GM12872 (cell line): ENCODE measurements around the gene IAH1.

Experiments used
- TF ChIP-seq, protein P1 (sequence below): IDR thresholded peaks from 3 replicates; pipeline ENCODE4 v1.5.1; 2011; ENCODE audit warnings: low read depth, mild to moderate bottlenecking, low read length, moderate library complexity; ENCODE audit not compliant: insufficient read depth

The IAH1 gene

DNA sequence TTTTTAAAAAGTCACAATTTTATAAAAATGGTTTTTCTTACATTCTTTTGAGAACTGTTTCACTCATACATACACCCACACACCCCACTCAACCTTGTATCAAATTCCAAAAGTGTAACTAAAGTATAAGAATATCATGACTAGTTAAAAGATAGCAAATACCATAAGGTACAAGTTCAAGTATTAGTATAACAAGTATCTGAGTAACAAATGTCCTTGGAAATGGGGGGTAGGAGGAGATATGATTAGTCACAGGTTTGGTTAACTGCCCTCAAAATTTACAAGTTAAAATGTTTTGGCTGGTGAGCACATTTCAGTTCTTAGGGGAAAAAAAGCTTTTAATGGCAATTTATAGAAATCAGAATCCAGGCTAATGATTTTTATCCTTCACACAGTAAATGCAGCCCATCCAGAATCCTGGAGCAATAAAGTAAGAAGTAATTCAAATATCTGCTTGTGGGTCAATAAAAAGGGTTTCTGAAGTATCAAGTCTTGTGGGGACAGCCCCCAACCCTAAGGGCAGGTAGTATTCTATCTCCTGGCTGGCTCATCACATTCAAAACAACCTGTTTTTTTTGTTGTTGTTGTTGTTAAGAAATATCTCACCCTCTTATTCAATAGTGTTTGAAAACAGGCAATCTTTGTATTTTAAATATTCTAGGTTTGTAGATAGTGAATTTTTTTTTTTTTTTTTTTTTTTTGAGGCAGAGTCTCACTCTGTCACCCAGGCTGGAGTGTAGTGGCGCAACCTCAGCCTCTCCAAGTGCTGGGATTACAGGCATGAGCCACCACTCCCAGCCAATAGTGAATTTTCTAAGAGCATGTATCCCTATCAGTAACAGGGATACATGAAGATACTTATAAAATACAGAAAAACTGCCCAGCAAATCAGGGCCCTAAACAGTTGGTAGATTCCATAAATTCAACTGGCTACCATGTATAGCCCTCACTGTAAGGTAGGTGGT lies 14.5 kb downstream of the IAH1 start:
- TF ChIP-seq, protein P1, sequence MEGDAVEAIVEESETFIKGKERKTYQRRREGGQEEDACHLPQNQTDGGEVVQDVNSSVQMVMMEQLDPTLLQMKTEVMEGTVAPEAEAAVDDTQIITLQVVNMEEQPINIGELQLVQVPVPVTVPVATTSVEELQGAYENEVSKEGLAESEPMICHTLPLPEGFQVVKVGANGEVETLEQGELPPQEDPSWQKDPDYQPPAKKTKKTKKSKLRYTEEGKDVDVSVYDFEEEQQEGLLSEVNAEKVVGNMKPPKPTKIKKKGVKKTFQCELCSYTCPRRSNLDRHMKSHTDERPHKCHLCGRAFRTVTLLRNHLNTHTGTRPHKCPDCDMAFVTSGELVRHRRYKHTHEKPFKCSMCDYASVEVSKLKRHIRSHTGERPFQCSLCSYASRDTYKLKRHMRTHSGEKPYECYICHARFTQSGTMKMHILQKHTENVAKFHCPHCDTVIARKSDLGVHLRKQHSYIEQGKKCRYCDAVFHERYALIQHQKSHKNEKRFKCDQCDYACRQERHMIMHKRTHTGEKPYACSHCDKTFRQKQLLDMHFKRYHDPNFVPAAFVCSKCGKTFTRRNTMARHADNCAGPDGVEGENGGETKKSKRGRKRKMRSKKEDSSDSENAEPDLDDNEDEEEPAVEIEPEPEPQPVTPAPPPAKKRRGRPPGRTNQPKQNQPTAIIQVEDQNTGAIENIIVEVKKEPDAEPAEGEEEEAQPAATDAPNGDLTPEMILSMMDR, result no peak

DNA sequence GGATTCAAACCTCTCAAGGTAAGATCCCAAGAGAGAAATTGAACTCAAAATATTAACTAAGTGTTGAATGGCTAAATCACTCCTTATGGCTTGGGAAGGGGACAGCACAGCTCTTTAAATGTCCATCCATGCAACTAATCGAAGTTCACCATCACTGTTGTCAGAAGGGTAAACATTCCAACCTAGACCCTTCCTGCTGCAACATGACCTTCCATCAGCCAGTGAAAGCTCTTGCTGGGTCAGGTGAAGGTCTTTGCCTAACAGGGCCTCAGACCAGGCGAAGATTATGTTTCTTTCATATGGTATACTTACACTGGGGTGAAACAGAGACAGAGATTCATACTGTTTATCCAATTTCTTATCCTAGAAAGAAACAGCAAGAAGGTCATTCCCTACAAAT lies 16.4 kb downstream of the IAH1 start:
- TF ChIP-seq, protein P1, result no peak

DNA sequence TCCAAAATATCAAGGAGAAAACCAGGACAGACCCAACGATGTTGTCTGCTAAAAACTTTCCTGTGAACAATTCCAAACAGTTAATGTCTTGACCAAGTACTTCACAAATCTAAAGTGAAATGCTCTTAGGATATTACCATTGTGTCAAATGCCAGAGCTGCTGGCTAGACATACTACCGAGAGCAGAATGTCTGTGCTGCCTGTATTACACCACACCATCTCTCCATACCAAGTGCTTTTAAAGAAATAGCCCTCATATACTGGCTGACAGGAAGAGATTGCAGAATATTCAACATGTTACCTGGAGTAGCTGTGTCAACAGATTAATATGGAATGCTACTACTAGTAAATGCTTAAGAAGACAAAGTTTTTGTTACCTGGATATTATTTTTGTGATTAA lies 18.6 kb downstream of the IAH1 start:
- TF ChIP-seq, protein P1, result no peak

DNA sequence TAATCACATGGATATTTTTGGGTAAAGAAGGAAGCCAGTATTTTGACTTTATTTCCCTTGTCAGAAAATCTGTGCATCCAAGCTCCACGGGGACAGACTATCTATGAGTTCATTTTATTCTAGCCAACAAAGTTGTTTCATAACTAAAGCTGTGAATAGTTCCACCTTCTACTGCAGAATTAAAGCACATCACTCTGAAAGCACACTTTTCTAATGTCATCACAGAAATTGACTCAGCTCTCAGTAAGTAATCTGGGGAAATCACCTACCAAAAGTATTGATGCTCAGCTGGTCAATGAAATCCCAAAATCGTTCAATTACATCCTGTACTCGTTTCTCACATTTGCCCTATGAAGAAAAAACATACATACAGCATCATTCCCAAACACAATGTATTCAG lies 19.1 kb downstream of the IAH1 start:
- TF ChIP-seq, protein P1, result no peak

DNA sequence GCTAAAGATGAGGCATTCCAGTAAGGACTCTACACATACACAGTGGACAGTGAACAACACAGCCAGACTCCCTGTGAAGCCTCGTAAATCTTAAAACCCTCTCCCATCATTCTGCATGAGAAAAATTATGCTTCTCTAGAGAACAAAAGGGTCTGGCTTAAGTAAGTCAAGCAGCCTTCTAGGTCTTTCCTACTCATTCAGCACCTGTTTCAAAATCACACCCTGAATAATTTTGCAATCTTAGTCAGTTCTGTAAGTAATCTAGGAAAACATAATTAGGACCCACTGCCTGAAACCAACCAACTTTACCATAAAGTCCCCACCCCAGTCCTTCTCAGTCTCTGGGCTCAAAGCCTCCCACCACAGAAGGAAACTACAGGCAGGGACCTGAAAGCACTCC lies 19.7 kb downstream of the IAH1 start:
- TF ChIP-seq, protein P1, result no peak

DNA sequence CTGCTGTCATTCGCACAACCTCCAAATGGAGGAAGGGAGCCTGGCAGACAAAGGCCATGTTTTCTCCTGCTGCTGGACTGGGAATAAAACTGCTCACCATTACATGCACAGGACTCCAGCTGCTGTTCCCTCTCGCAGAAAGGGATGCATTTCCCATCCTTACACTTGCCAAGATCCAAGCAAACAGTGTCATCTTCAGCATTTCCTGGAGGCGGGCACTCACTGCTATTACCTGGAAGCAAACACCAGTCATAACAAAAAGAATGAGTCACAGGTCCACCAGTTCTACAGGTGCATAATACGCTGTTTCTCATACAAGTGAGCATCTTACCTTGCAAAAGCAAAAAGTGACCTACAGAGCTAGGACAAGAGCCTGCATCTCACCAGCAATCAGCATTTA lies 22.7 kb downstream of the IAH1 start:
- TF ChIP-seq, protein P1, result no peak

DNA sequence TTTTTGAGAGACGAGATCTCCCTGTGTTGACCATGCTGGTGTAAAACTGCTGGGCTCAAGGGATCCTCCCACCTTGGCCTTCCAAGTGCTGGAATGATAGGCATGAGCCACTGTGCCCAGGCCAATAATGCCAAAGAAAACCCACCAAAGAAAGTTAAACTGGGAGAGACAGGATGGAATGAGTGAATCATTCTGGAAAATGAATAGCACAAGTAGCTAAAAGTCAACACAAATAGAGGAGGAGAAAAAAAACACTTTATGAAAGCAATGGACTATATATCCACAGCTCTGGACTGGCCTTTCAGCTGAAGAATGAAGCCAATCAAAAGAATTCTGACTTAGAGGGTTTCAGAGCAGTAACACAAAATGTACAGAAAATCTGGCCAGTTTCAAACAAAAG lies 23.9 kb downstream of the IAH1 start:
- TF ChIP-seq, protein P1, result no peak
